ENCODE results near the gene WDR38. TPM values are rescaled to one million over a fixed set of nuclear protein-coding genes. Genes with fewer than 3 reads are reported as not detected.

The WDR38 gene
- polyA plus RNA-seq (2011; rRNA removed) = not detected in 2 replicates
- polyA minus RNA-seq (2011; rRNA and poly(A)+ RNA removed) = not detected in 2 replicates

DNA sequence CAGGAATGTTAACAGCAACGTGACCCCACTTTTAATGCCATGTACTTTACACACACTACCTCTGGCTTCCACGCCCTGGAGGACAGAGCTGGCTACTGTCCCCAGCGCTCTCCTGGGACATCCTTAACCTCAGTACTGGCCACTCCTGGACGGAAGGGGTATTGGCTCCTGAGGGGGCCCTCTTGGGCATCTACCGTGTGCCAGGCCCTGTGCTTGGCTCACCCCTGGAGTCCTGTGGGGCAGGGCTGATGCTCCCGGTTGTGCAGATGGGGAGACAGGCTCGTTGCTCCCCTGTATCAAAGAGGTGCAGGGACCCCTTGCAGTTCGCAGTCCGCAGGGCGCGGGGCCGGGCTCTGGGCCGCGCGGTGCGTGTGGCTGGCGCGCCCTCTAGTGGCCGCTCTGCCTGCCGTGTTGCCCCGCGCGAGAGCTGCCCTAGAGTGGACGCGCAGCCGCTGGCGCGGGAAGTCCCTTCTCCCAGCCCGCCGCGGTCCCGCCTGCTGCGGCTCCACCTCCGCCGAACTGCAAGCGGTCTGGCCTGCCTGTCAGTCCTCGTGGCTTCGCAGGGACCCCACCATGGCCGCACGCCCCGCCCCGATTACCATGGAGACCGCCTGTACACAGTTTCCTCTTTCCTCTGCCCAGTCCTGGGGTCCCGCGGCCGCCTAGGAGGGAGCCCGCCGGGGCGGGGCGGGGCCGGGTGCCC is at the start of gene WDR38:
TSS of gene WDR38 (plus strand) at position 632 of the 703 bp plus-strand sequence. CDS start 72 bp downstream, outside the sequence.
- POLR2A ChIA-PET = interaction anchor here (0.6 to 2.9 kb wide), 9 partner anchors 11 to 409 kb away, joined by 3 to 12 read pairs (median 3); partner anchors contain the start of genes GAPVD1 and NR6A1
- CTCF ChIA-PET = interaction anchor here (0.6 to 13.2 kb wide), 37 partner anchors 9 to 523 kb away, joined by 3 to 674 read pairs (median 4); partner anchors contain the start of genes ARPC5L, NR6A1, OLFML2A and RPL35

GRCh38 chr9:124803911-124804310 is 49.3 kb upstream of the WDR38 start:
- no peaks in the 10 kb centered on the region for H3K27me3 ChIP-seq (ENCODE audit: control insufficient read depth, insufficient read depth, low read length)
- POLR2A ChIA-PET = no interaction called here
- DNase-seq (ENCODE audit: low read depth, low spot score) = no peak
- no peak overlapping the region for H3K4me3 ChIP-seq (ENCODE audit: low read depth, low read length)
- CTCF ChIA-PET = interaction anchor here (0.6 to 1.8 kb wide), 3 partner anchors 10 to 653 kb away, joined by 5 to 6 read pairs (median 5); no protein-coding TSS in a partner anchor
- H3K27ac ChIP-seq (ENCODE audit: low read depth, low read length) = no peak overlapping the region
- TF ChIP-seq CTCF (IDR thresholded peaks at IDR 0.05; ENCODE audit: low read depth, low read length) = no peak
- no peaks in the 10 kb centered on the region for H3K9me3 ChIP-seq (ENCODE audit: control insufficient read depth, insufficient read depth, low read length)

More for the DNA sequence above, at the start of gene WDR38:
- no peak within 1 kb of the TSS for H3K27ac ChIP-seq (ENCODE audit: low read depth, low read length)
- TF ChIP-seq CTCF (IDR thresholded peaks at IDR 0.05; ENCODE audit: low read depth, low read length) = peak; percentile 82
- peak within 1 kb of the TSS; percentile 61 for H3K4me3 ChIP-seq (ENCODE audit: low read depth, low read length)
- DNase-seq (ENCODE audit: low read depth, low spot score) = no peak
- no peaks in the 10 kb centered on the region; the same call in 1 of the 2 replicates for H3K9me3 ChIP-seq (ENCODE audit: control insufficient read depth, insufficient read depth, low read length)
- peaks cover 3% of the 10 kb centered on the region for H3K27me3 ChIP-seq (ENCODE audit: control insufficient read depth, insufficient read depth, low read length)

GRCh38 chr9:124805186-124805585 is 48.1 kb upstream of the WDR38 start:
- no peak for DNase-seq (ENCODE audit: low read depth, low spot score)
- H3K27me3 ChIP-seq (ENCODE audit: control insufficient read depth, insufficient read depth, low read length) = no peaks in the 10 kb centered on the region
- peak overlapping the region; percentile 3 for H3K27ac ChIP-seq (ENCODE audit: low read depth, low read length)
- no peak overlapping the region for H3K4me3 ChIP-seq (ENCODE audit: low read depth, low read length)
- peaks cover 7% of the 10 kb centered on the region; the same call in 1 of the 2 replicates for H3K9me3 ChIP-seq (ENCODE audit: control insufficient read depth, insufficient read depth, low read length)
- ChIA-PET CTCF (interaction anchor here (1.3 kb wide), 1 partner anchor 12 kb away, joined by 5 read pairs; no protein-coding TSS in a partner anchor), POLR2A (interaction anchor here (1.6 kb wide), 1 partner anchor 26 kb away, joined by 5 read pairs; no protein-coding TSS in a partner anchor)
- TF ChIP-seq CTCF (IDR thresholded peaks at IDR 0.05; ENCODE audit: low read depth, low read length) = no peak

- H3K4me3 ChIP-seq (ENCODE audit: low read depth, low read length) = no peak overlapping the region
- H3K27ac ChIP-seq (ENCODE audit: low read depth, low read length) = no peak overlapping the region
- CTCF ChIA-PET = interaction anchor here (1.0 to 1.4 kb wide), 3 partner anchors 29 to 45 kb away, joined by 3 to 9 read pairs (median 5); partner anchors contain the start of gene WDR38
- POLR2A ChIA-PET = interaction anchor here (0.6 to 1.0 kb wide), 2 partner anchors 32 to 44 kb away, joined by 3 read pairs; no protein-coding TSS in a partner anchor
- no peaks in the 10 kb centered on the region for H3K27me3 ChIP-seq (ENCODE audit: control insufficient read depth, insufficient read depth, low read length)
- peaks cover 9% of the 10 kb centered on the region; the same call in 1 of the 2 replicates for H3K9me3 ChIP-seq (ENCODE audit: control insufficient read depth, insufficient read depth, low read length)
- DNase-seq (ENCODE audit: low read depth, low spot score) = no peak
- no peak for TF ChIP-seq CTCF (IDR thresholded peaks at IDR 0.05; ENCODE audit: low read depth, low read length)
These were observed 44.9 kb upstream of the WDR38 start for GRCh38 chr9:124808246-124808956.
